ENCODE measurements around the gene BTBD1.

Gene BTBD1

GRCh38 chr15:82995938-82996337 lies 71.1 kb downstream of the BTBD1 start:
- H3K18ac ChIP-seq (ENCODE audit: low read length): no peak overlapping the region
- H3K36me3 ChIP-seq (ENCODE audit: control insufficient read depth in 1 of 2, insufficient read depth in 2 of 2, low read length in 2 of 2): no peaks in the 10 kb centered on the region
- no peak overlapping the region for H3K23ac ChIP-seq (ENCODE audit: low read length)
- no peak for DNase-seq
- no peak overlapping the region for H2AK5ac ChIP-seq (ENCODE audit: low read length)
- no peak overlapping the region for H2BK120ac ChIP-seq (ENCODE audit: insufficient read depth, low read length, poor library complexity)
- no peaks in the 10 kb centered on the region for H3K27me3 ChIP-seq (ENCODE audit: insufficient read depth, low read length)
- H4K8ac ChIP-seq (ENCODE audit: low read depth, low read length): no peak overlapping the region
- no peak overlapping the region for H4K12ac ChIP-seq (ENCODE audit: low read depth, low read length)
- WGBS (ENCODE audit: extremely low coverage, insufficient coverage, insufficient read length): no CpG with 5 or more reads among the region's 3 CpGs
- H3K79me2 ChIP-seq (ENCODE audit: control insufficient read depth, insufficient read depth, low read length, poor library complexity): no peaks in the 10 kb centered on the region
- no peak overlapping the region for H3K14ac ChIP-seq (ENCODE audit: low read length)
- H3K4me3 ChIP-seq (ENCODE audit: low read depth, low read length): no peak overlapping the region
- H2AFZ ChIP-seq (ENCODE audit: insufficient read depth, low read length, poor library complexity): no peak overlapping the region
- no peaks in the 10 kb centered on the region for H3K79me1 ChIP-seq (ENCODE audit: low read length)
- no peak overlapping the region for H3K4me2 ChIP-seq (ENCODE audit: low read length)
- H3K9me3 ChIP-seq (ENCODE audit: insufficient read depth, low read depth, low read length): peaks cover 2% of the 10 kb centered on the region
- H3K4me1 ChIP-seq (ENCODE audit: control insufficient read depth in 1 of 2, insufficient read depth in 2 of 2, low read length in 2 of 2): no peaks in the 10 kb centered on the region
- no peak overlapping the region for H3K4ac ChIP-seq (ENCODE audit: low read depth, low read length)
- no peak overlapping the region for H2BK12ac ChIP-seq (ENCODE audit: low read length)
- no peak overlapping the region for H3K27ac ChIP-seq (ENCODE audit: low read depth, low read length)
- no peak overlapping the region for H4K91ac ChIP-seq (ENCODE audit: low read depth, low read length)
- no peak overlapping the region for H3K9ac ChIP-seq (ENCODE audit: low read length)
- H2BK5ac ChIP-seq (ENCODE audit: low read depth, low read length, poor library complexity): no peak overlapping the region

GRCh38 chr15:82995076-82995475 lies 72.0 kb downstream of the BTBD1 start:
- no peak for DNase-seq
- H3K4me1 ChIP-seq (ENCODE audit: control insufficient read depth in 1 of 2, insufficient read depth in 2 of 2, low read length in 2 of 2): no peaks in the 10 kb centered on the region
- H3K4me2 ChIP-seq (ENCODE audit: low read length): no peak overlapping the region
- no peak overlapping the region for H3K4me3 ChIP-seq (ENCODE audit: low read depth, low read length)
- H3K79me1 ChIP-seq (ENCODE audit: low read length): no peaks in the 10 kb centered on the region
- H3K9ac ChIP-seq (ENCODE audit: low read length): no peak overlapping the region
- no CpG with 5 or more reads among the region's 2 CpGs for WGBS (ENCODE audit: extremely low coverage, insufficient coverage, insufficient read length)
- peaks cover 2% of the 10 kb centered on the region for H3K9me3 ChIP-seq (ENCODE audit: insufficient read depth, low read depth, low read length)
- no peaks in the 10 kb centered on the region for H3K27me3 ChIP-seq (ENCODE audit: insufficient read depth, low read length)
- no peak overlapping the region for H2BK12ac ChIP-seq (ENCODE audit: low read length)
- H3K4ac ChIP-seq (ENCODE audit: low read depth, low read length): no peak overlapping the region
- H4K12ac ChIP-seq (ENCODE audit: low read depth, low read length): no peak overlapping the region
- H3K79me2 ChIP-seq (ENCODE audit: control insufficient read depth, insufficient read depth, low read length, poor library complexity): no peaks in the 10 kb centered on the region
- no peaks in the 10 kb centered on the region for H3K36me3 ChIP-seq (ENCODE audit: control insufficient read depth in 1 of 2, insufficient read depth in 2 of 2, low read length in 2 of 2)
- H3K27ac ChIP-seq (ENCODE audit: low read depth, low read length): no peak overlapping the region
- no peak overlapping the region for H3K18ac ChIP-seq (ENCODE audit: low read length)
- no peak overlapping the region for H2BK5ac ChIP-seq (ENCODE audit: low read depth, low read length, poor library complexity)
- no peak overlapping the region for H2AFZ ChIP-seq (ENCODE audit: insufficient read depth, low read length, poor library complexity)
- no peak overlapping the region for H2BK120ac ChIP-seq (ENCODE audit: insufficient read depth, low read length, poor library complexity)
- H4K91ac ChIP-seq (ENCODE audit: low read depth, low read length): no peak overlapping the region
- no peak overlapping the region for H2AK5ac ChIP-seq (ENCODE audit: low read length)
- H4K8ac ChIP-seq (ENCODE audit: low read depth, low read length): no peak overlapping the region
- no peak overlapping the region for H3K23ac ChIP-seq (ENCODE audit: low read length)
- no peak overlapping the region for H3K14ac ChIP-seq (ENCODE audit: low read length)

- Histone ChIP-seq H3K79me2 (ENCODE audit: control insufficient read depth, insufficient read depth, low read length, poor library complexity) (no peaks in the 10 kb centered on the region), H3K9ac (ENCODE audit: low read length) (no peak overlapping the region)
These were observed 73.9 kb downstream of the BTBD1 start for GRCh38 chr15:82993144-82993543.

GRCh38 chr15:82992436-82992998 lies 74.5 kb downstream of the BTBD1 start:
- peaks cover 5 to 9% of the 10 kb centered on the region in 2 experiments for H3K36me3 ChIP-seq (ENCODE audit: control insufficient read depth in 1 of 2, insufficient read depth in 2 of 2, low read length in 2 of 2)
- no peak overlapping the region for H3K4ac ChIP-seq (ENCODE audit: low read depth, low read length)
- no CpG with 5 or more reads among the region's 3 CpGs for WGBS (ENCODE audit: extremely low coverage, insufficient coverage, insufficient read length)
- no peak overlapping the region for H3K4me3 ChIP-seq (ENCODE audit: low read depth, low read length)
- H3K27me3 ChIP-seq (ENCODE audit: insufficient read depth, low read length): no peaks in the 10 kb centered on the region
- no peak overlapping the region for H4K12ac ChIP-seq (ENCODE audit: low read depth, low read length)
- no peaks in the 10 kb centered on the region for H3K79me1 ChIP-seq (ENCODE audit: low read length)
- H2AK5ac ChIP-seq (ENCODE audit: low read length): no peak overlapping the region
- no peak overlapping the region for H2BK12ac ChIP-seq (ENCODE audit: low read length)
- no peak overlapping the region for H3K14ac ChIP-seq (ENCODE audit: low read length)
- H3K9ac ChIP-seq (ENCODE audit: low read length): no peak overlapping the region
- no peak overlapping the region for H3K4me2 ChIP-seq (ENCODE audit: low read length)
- no peak overlapping the region for H3K23ac ChIP-seq (ENCODE audit: low read length)
- no peaks in the 10 kb centered on the region for H3K4me1 ChIP-seq (ENCODE audit: control insufficient read depth in 1 of 2, insufficient read depth in 2 of 2, low read length in 2 of 2)
- no peak overlapping the region for H2BK5ac ChIP-seq (ENCODE audit: low read depth, low read length, poor library complexity)
- DNase-seq: no peak
- H3K9me3 ChIP-seq (ENCODE audit: insufficient read depth, low read depth, low read length): no peaks in the 10 kb centered on the region
- H2AFZ ChIP-seq (ENCODE audit: insufficient read depth, low read length, poor library complexity): no peak overlapping the region
- H4K8ac ChIP-seq (ENCODE audit: low read depth, low read length): no peak overlapping the region
- no peak overlapping the region for H3K27ac ChIP-seq (ENCODE audit: low read depth, low read length)
- no peak overlapping the region for H3K18ac ChIP-seq (ENCODE audit: low read length)
- H3K79me2 ChIP-seq (ENCODE audit: control insufficient read depth, insufficient read depth, low read length, poor library complexity): no peaks in the 10 kb centered on the region
- no peak overlapping the region for H2BK120ac ChIP-seq (ENCODE audit: insufficient read depth, low read length, poor library complexity)
- no peak overlapping the region for H4K91ac ChIP-seq (ENCODE audit: low read depth, low read length)

More at GRCh38 chr15:82993144-82993543, 73.9 kb downstream of the BTBD1 start:
- Histone ChIP-seq H3K18ac (ENCODE audit: low read length) (no peak overlapping the region), H3K4ac (ENCODE audit: low read depth, low read length) (no peak overlapping the region), H3K79me1 (ENCODE audit: low read length) (no peaks in the 10 kb centered on the region), H3K4me3 (ENCODE audit: low read depth, low read length) (no peak overlapping the region), H4K91ac (ENCODE audit: low read depth, low read length) (no peak overlapping the region), H2AK5ac (ENCODE audit: low read length) (no peak overlapping the region), H3K4me2 (ENCODE audit: low read length) (no peak overlapping the region), H3K9me3 (ENCODE audit: insufficient read depth, low read depth, low read length) (no peaks in the 10 kb centered on the region), H2AFZ (ENCODE audit: insufficient read depth, low read length, poor library complexity) (no peak overlapping the region), H4K8ac (ENCODE audit: low read depth, low read length) (no peak overlapping the region), H3K4me1 (ENCODE audit: control insufficient read depth in 1 of 2, insufficient read depth in 2 of 2, low read length in 2 of 2) (no peaks in the 10 kb centered on the region), H3K27ac (ENCODE audit: low read depth, low read length) (no peak overlapping the region), H2BK12ac (ENCODE audit: low read length) (no peak overlapping the region), H2BK120ac (ENCODE audit: insufficient read depth, low read length, poor library complexity) (no peak overlapping the region), H3K14ac (ENCODE audit: low read length) (no peak overlapping the region), H3K27me3 (ENCODE audit: insufficient read depth, low read length) (no peaks in the 10 kb centered on the region), H3K23ac (ENCODE audit: low read length) (no peak overlapping the region), H3K36me3 (ENCODE audit: control insufficient read depth in 1 of 2, insufficient read depth in 2 of 2, low read length in 2 of 2) (peaks cover 3 to 4% of the 10 kb centered on the region in 2 experiments), H4K12ac (ENCODE audit: low read depth, low read length) (no peak overlapping the region), H2BK5ac (ENCODE audit: low read depth, low read length, poor library complexity) (no peak overlapping the region)
- DNase-seq: no peak
- 100% methylated on average over 4 of the region's 4 CpGs for WGBS (ENCODE audit: extremely low coverage, insufficient coverage, insufficient read length)

Measured in trophoblast cell (in vitro differentiated cells and primary cell).